ENCODE measurements around the gene ANKRD23.
A peak's percentile ranks its signal among the peaks of the same experiment; 100 is the strongest.

GRCh38 chr2:96800061-96801004, 43.5 kb downstream of the ANKRD23 start:
- TF ChIP-seq CTCF (CRISPR knock-in tag; IDR thresholded peaks at IDR 0.05) (no peak), RELA (CRISPR knock-in tag; IDR thresholded peaks at IDR 0.05) (no peak), POLR2AphosphoS5 (IDR thresholded peaks at IDR 0.05; ENCODE audit: low read depth, low read length) (no peak), POLR2A (IDR thresholded peaks at IDR 0.05; ENCODE audit: insufficient read depth in 1 of 2, low read depth in 2 of 2, low read length in 2 of 2) (no peak), ZNF674 (CRISPR knock-in tag; IDR thresholded peaks at IDR 0.05; ENCODE audit: low read depth) (no peak), ZBTB20 (CRISPR knock-in tag; IDR thresholded peaks at IDR 0.05; ENCODE audit: borderline replicate concordance, low read depth) (no peak), ZSCAN30 (CRISPR knock-in tag; IDR thresholded peaks at IDR 0.05) (no peak), HOMEZ (CRISPR knock-in tag; IDR thresholded peaks at IDR 0.05; ENCODE audit: low read depth) (no peak), EED (CRISPR knock-in tag; IDR thresholded peaks at IDR 0.05) (peak; percentile 53; the same call in 1 of the 2 replicates), WIZ (CRISPR knock-in tag; IDR thresholded peaks at IDR 0.05) (no peak)

Measured in HepG2 (cell line).